ENCODE results near the gene PPP6R2.
"Not testable (repeated sequence)": the region's sequence is repeated elsewhere in the genome, so short reads cannot be mapped to it uniquely, and the experiment has no call there.

Gene PPP6R2

GRCh38 chr22:50422961-50423815, 80.1 kb downstream of the PPP6R2 start:
- DNase-seq (ENCODE audit: low read depth in 4 of 4, low spot score in 1 of 4), result no peak

DNA sequence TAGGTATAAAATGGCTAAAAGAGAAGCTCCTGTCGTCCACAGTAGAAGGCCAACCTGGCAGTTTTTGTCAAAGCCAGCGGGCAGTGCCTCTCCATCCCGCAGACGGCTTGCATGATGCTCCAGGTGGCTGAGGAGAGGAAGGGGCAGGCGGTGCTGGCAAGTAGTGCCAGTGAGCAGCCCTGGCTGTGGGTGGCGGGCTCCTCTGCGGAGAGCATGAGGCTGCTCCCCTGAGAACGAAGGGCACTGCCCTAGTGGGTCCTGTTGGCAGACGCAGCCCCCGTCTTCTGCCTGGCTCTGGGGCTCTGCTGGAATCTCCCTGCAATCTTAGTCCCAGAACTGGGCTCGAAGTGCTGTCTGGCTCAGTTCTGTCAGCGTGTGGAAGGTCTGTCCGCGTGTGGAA, 80.8 kb downstream of the PPP6R2 start:
- DNase-seq (ENCODE audit: low read depth in 4 of 4, low spot score in 1 of 4), result no peak

DNA sequence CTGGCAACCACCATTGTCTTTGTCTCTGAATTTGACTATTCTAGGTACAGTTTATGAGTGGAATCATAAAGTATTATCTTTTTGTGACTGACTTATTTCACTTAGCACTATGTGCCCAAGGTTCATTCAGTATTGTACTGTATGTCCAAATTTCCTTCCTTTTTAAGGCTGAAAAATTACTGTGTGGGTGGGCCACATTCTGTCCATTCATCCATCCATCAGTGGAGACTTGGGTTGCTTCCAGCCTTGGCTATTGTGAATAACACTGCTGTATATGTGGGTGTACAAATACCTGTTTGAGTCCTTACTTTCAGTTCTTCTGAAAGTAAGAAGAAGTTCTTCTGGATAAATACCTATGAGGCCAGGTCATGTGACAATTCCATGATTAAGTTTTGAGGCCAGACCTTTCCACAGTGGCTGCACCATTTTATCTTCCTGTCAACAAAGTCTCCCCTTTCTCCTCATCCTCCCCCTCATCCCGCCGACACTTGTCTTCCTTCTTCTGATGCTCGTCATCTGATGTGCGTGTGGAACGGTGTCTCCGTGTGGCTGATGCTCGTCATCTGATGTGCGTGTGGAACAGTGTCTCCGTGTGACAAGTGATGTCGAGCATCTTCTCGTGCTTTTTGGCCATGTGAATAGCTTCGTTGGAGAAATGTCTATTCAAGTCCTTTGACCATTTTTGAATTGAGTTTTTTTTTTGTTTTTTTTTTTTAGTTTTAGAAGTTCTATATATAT, 82.2 kb downstream of the PPP6R2 start:
- DNase-seq (ENCODE audit: low read depth in 4 of 4, low spot score in 1 of 4), result no peak

DNA sequence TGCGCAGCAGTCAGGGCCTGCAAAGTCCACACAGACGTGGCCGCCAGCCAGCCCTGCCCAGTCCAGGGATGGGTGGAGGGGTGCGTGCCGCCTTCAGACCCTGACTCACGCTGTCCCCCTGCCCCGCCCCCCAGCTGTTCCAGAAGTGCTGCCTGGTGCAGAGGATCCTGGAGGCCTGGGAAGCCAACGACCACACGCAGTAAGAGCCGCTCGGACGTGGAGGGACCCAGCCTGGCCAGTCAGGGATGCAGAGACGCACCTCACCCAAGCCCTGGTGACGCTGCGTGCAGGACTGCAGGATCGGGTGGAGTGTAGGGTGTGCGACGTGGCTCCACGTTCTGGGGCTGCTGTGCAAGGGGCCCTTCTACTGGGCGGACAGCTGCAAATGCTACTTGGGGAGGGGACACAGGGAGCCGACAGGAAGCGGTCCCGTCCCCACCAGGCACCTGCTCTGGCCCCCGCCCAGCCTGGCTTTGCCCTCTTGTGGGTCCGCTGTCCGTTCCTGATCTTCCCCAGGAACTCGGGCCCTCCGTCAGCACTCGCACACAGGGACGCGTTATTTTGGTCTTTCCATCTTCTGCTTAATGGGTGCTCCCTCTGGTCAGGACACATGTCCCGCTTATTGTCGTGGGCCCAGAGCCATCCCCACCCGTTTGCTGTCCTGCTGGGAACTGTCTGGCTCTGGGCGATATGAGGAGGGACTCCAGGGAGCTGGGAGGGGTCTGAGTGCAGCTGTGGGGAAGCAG, 89.2 kb downstream of the PPP6R2 start:
- no peak for DNase-seq (ENCODE audit: low read depth in 4 of 4, low spot score in 1 of 4)

DNA sequence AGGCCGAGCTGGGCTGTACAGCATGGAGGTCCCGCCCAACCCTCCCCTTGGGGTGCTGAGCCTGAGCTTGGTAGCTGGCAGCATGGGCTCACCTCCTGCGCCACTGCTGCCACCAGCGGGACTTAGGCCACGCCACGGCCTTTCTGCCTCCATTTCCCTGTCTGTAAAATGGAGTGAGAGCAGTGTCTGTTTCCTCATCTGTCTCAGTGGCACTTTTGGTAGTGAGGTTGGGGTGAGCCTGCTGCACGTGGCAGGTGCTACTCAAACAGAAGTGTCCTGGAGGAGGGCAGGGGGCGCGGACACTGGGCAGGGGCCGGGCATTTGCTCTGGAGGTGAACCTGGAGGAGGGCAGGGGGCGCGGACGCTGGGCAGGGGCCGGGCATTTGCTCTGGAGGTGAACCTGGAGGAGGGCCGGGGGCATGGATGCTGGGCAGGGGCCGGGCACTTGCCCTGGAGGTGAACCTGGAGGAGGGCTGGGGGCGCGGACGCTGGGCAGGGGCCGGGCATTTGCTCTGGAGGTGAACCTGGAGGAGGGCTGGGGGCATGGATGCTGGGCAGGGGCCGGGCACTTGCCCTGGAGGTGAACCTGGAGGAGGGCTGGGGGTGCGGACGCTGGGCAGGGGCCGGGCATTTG, 89.9 kb downstream of the PPP6R2 start:
- not testable (repeated sequence) for DNase-seq (ENCODE audit: low read depth in 4 of 4, low spot score in 1 of 4)

DNA sequence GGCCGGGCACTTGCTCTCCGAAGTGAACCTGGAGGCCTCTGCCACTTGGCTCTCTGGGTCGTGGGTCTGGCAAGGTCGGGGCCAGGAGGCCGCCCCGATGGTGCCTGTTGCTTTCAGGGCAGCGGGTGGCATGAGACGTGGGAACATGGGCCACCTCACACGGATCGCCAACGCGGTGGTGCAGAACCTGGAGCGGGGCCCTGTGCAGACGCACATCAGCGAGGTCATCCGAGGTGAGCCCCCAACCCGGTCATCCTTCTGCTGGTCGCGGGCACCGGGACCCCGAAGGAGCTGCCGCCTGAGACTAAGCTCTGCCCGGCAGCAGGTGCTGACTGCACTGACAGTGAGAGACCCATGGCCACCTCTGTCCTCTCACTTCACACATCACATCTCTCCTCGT, 91.7 kb downstream of the PPP6R2 start:
- no peak for DNase-seq (ENCODE audit: low read depth in 4 of 4, low spot score in 1 of 4)

DNA sequence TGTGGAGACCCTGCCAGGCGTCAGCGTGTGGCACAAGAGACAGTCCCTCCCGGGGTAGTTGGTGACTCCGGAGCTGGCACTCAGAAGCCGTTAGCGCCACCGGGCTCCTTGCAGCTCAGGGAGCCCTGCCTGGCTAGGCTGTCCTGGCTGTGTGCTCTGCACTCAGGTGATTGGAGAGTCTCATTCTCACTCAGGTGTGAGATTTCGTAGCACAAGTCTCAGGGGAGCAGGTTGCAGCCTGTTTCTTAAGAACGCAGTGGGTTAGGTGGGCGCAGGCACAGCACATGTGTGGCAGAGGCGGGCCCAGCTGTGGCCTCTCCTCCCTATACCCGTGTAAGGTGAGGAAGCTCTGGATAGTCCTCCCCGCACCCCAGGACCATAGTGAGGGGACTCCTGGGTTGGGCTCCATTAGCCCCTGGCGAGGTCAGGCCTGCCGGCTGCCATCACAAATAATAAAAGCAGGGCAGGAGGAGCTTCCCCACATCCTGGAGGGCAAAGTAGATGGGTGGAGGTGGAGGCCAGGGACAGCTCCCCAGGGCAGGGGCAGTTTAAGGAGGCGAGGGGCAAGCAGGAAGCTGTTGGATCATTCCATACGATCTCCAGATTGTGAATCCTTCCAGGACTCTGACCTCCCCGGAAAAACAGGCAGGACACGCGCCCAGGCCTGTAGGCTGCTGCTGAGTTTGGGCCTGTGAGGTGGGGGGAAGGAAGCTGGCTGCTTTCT, 92.3 kb downstream of the PPP6R2 start:
- no peak for DNase-seq (ENCODE audit: low read depth in 4 of 4, low spot score in 1 of 4)

GRCh38 chr22:50436015-50436830, 93.1 kb downstream of the PPP6R2 start:
- DNase-seq (ENCODE audit: low read depth in 4 of 4, low spot score in 1 of 4), result no peak

- DNase-seq (ENCODE audit: low read depth in 4 of 4, low spot score in 1 of 4), result no peak
Observed at GRCh38 chr22:50436841-50437341, 93.8 kb downstream of the PPP6R2 start.

DNA sequence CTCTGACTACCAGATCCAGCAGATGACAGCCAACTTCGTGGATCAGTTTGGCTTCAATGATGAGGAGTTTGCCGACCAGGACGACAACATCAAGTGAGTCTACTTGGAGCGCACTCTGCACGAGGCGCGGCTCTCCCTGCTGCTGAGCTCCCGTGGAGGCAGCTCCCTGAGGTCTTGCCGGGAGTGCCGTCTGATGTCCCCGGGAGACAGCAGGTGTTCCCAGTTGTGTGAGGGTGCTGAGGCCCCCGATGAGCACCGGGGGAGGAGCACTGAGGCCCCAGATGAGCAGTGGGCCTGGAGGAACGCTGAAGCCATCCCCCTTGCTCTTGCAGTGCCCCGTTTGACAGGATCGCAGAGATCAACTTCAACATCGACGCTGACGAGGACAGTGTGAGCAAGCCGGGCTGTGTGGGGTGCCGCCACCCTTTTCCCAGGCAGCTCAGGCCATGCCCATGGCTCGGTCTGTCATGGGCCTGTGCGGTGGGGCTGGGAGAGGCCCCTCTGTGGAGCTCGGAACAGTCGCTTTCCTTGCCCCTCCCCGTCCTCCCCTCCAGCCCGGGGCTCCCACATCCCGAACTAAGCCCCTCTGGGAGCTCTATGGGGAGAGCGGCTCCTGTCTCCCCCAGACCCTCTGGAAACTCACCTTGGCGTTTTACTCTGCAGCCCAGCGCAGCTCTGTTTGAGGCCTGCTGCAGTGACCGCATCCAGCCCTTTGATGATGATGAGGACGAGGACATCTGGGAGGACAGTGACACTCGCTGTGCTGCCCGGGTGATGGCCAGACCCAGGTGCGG, 94.6 kb downstream of the PPP6R2 start:
- no peak for DNase-seq (ENCODE audit: low read depth in 4 of 4, low spot score in 1 of 4)

DNA sequence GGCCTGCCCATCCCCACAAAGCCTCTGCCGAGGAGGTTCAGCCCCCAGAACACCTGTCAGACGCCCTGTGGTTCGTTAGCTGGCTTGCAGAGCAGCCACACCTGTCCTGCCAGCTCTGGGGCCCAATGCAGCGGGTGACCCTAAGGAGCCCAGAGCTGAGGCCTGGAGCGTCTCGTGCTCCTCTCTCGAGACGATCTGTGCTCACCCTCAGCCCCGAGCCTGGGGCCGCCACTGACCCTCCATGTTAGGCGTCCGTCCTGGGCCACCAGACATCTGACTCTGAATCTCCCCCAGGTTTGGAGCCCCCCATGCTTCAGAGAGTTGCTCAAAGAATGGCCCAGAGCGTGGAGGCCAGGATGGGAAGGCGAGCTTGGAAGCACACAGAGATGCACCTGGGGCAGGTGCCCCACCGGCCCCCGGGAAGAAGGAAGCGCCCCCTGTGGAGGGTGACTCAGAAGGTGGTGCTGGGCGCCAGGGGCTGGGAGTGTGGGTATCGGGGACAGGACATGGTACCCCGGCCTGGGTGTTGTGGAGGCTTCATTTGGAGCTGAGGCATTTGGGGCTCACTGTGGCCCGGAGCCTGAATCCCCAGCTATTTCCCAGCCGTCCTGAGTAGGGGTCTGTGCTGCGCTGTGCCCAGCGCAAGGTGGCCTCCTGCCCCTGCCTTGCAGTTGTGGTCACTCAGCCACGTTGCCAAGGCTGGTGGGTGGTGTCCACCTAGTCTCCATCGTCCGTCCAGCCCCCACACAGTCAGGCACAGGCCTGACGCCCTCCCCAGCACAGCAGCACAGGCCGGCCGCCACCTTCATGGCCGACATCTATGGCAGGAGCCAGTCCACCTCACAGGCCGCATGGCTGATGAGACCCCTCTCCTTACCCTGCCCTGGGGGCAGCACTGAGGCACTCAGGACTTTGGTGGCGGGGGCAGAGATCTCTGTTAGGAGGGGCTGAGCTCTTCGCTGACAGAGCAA, 95.5 kb downstream of the PPP6R2 start:
- no peak for DNase-seq (ENCODE audit: low read depth in 4 of 4, low spot score in 1 of 4)

GRCh38 chr22:50439314-50439870, 96.3 kb downstream of the PPP6R2 start:
- no peak for DNase-seq (ENCODE audit: low read depth in 4 of 4, low spot score in 1 of 4)

GRCh38 chr22:50439871-50440331, 96.8 kb downstream of the PPP6R2 start:
- no peak for DNase-seq (ENCODE audit: low read depth in 4 of 4, low spot score in 1 of 4)

GRCh38 chr22:50440544-50441249, 97.6 kb downstream of the PPP6R2 start:
- no peak for DNase-seq (ENCODE audit: low read depth in 4 of 4, low spot score in 1 of 4)

GRCh38 chr22:50441428-50441993, 98.4 kb downstream of the PPP6R2 start:
- DNase-seq (ENCODE audit: low read depth in 4 of 4, low spot score in 1 of 4), result no peak

DNA sequence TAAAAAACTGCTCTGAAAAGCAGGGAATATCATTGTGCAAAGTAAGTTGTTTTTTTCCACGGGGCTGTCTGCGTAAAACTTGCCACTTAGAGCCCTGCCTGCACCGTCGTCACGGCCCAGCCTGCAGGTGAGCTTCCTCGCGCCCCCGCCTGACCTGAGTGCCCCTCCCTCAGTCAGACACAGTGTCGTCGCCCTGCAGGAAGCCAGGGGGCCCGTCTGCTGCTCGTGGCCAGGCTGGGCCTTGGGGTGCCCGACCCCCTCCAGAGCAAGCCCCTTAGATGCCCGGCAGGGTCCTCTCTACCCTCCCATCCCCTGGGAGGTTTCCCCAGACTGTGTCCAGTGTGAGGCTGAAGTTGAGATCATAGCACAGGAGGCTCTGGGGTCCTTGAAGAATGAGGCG, 100.1 kb downstream of the PPP6R2 start:
- DNase-seq (ENCODE audit: low read depth in 4 of 4, low spot score in 1 of 4), result no peak

All from stimulated activated CD4-positive, alpha-beta T cell treated with anti-CD3 and anti-CD28 coated beads, Interleukin-1b, Interleukin-23, amount 100 ng/mL, for 24 hours (primary cell).